AG04449 (cell line): Measurements from ENCODE around the gene TRA2A.
A peak's percentile ranks its signal among the peaks of the same experiment; 100 is the strongest.
"Not testable (repeated sequence)": the region's sequence is repeated elsewhere in the genome, so short reads cannot be mapped to it uniquely, and the experiment has no call there.

Experiments
- CTCF ChIA-PET: fragments of 350-600 bp; formaldehyde crosslinking; extraction: SDS; loops from one replicate; lab custom pipeline; 2021; ENCODE audit warnings: antibody characterized with exemption; lab: Yijun Ruan, JAX
- POLR2A ChIA-PET: fragments of 400-600, 350-600 bp; formaldehyde crosslinking; extraction: SDS; loops from one replicate; lab custom pipeline; 2020; ENCODE audit warnings: antibody characterized with exemption, inconsistent platforms; lab: Yijun Ruan, JAX
- DNase-seq: peaks from one replicate; pipeline ENCODE4 v3.0.0-alpha.2; 2010; ENCODE audit warnings: low read depth, low spot score
- H3K4me3 ChIP-seq: 2 replicates; pipeline ENCODE4 v1.5.1; 2011; ENCODE audit warnings: low read depth, mild to moderate bottlenecking, control low read depth, low read length
- TF ChIP-seq, protein P1 (sequence below): IDR thresholded peaks from one replicate; pipeline ENCODE4 v1.5.1; 2011; ENCODE audit warnings: mild to moderate bottlenecking, moderate library complexity, low read length, control low read depth, inconsistent platforms; ENCODE audit not compliant: insufficient read depth; ENCODE audit errors: missing control alignments

TRA2A gene

GRCh38 chr7:23520582-23520981, 11.2 kb downstream of the TRA2A start:
- CTCF ChIA-PET = interaction anchor here (0.6 to 2.1 kb wide), 8 partner anchors 10 to 259 kb away, joined by 3 to 8 read pairs (median 4); no protein-coding TSS in a partner anchor
- TF ChIP-seq, protein P1, sequence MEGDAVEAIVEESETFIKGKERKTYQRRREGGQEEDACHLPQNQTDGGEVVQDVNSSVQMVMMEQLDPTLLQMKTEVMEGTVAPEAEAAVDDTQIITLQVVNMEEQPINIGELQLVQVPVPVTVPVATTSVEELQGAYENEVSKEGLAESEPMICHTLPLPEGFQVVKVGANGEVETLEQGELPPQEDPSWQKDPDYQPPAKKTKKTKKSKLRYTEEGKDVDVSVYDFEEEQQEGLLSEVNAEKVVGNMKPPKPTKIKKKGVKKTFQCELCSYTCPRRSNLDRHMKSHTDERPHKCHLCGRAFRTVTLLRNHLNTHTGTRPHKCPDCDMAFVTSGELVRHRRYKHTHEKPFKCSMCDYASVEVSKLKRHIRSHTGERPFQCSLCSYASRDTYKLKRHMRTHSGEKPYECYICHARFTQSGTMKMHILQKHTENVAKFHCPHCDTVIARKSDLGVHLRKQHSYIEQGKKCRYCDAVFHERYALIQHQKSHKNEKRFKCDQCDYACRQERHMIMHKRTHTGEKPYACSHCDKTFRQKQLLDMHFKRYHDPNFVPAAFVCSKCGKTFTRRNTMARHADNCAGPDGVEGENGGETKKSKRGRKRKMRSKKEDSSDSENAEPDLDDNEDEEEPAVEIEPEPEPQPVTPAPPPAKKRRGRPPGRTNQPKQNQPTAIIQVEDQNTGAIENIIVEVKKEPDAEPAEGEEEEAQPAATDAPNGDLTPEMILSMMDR = no peak
- no peak for DNase-seq
- POLR2A ChIA-PET = no interaction called here
- H3K4me3 ChIP-seq = no peak overlapping the region

GRCh38 chr7:23514755-23515154, 17.0 kb downstream of the TRA2A start:
- H3K4me3 ChIP-seq = no peak overlapping the region
- ChIA-PET CTCF (no interaction called here), POLR2A (no interaction called here)
- TF ChIP-seq, protein P1 = no peak
- no peak for DNase-seq

DNA sequence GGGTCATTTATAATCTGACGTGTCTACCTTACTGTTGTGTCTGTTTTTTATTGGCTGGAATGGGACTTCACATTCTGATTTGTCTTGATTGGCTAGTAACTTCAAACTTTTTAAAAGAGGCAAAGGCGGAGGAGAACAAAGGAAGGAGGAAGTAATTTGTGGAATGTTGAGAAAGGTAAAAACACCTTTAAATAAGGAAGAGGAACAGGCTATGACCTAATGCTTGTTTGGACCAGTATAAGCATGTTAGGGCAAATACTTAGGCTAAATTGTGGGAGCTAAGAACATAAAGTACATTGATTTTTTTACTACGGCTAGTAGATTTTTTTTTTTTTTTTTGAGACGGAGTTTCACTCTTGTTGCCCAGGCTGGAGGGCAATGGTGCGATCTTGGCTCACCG, 18.0 kb downstream of the TRA2A start:
- POLR2A ChIA-PET, DNase-seq, H3K4me3 ChIP-seq, CTCF ChIA-PET: not testable (repeated sequence)

- CTCF ChIA-PET = interaction anchor here (1.0 to 1.1 kb wide), 2 partner anchors 222 to 232 kb away, joined by 3 read pairs; no protein-coding TSS in a partner anchor
- no peak overlapping the region for H3K4me3 ChIP-seq
- no peak for DNase-seq
- TF ChIP-seq, protein P1 = no peak
- POLR2A ChIA-PET = no interaction called here
These were observed 37.8 kb downstream of the TRA2A start for GRCh38 chr7:23494009-23494408.

DNA sequence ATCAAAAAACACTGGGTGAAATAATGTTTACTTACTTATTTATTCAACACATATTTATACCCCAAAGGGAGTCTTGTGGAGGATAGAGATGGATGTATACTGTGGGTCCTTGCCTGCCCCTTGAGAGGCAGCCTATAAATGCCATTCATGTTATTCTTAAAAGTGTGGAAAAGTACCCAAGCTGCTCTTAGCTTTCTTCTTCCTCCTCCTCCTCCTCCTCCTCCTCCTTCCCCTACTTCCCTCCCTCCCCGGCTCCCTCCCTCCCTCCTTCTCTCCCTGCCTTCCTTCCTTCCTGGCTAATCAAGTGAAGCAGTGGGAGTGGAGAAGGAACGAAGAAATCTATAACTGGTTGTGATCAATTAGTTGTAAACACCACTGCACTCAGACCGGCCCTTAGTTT, 40.3 kb downstream of the TRA2A start:
- TF ChIP-seq, protein P1 = no peak
- ChIA-PET CTCF (interaction anchor here (1.2 to 2.6 kb wide), 2 partner anchors 29 to 218 kb away, joined by 3 to 10 read pairs; no protein-coding TSS in a partner anchor), POLR2A (no interaction called here)
- DNase-seq = no peak
- no peak overlapping the region for H3K4me3 ChIP-seq

- H3K4me3 ChIP-seq = peak overlapping the region; percentile 51
- CTCF ChIA-PET = interaction anchor here (1.2 to 2.6 kb wide), 3 partner anchors 28 to 228 kb away, joined by 3 to 10 read pairs (median 5); no protein-coding TSS in a partner anchor
- TF ChIP-seq, protein P1 = no peak
These were observed 41.2 kb downstream of the TRA2A start for GRCh38 chr7:23490357-23491135.

GRCh38 chr7:23488714-23489113, 43.1 kb downstream of the TRA2A start:
- CTCF ChIA-PET = interaction anchor here (1.4 kb wide), 1 partner anchor 16 kb away, joined by 3 read pairs; no protein-coding TSS in a partner anchor
- DNase-seq, H3K4me3 ChIP-seq, POLR2A ChIA-PET: not testable (repeated sequence)

More at GRCh38 chr7:23490357-23491135, 41.2 kb downstream of the TRA2A start:
- POLR2A ChIA-PET = interaction anchor here (0.7 kb wide), 1 partner anchor 930 kb away, joined by 5 read pairs; no protein-coding TSS in a partner anchor
- no peak for DNase-seq
